Activated CD4-positive, alpha-beta T cell treated with anti-CD3 and anti-CD28 coated beads for 36 hours (primary cell): ENCODE measurements around the gene CDH4. TPM values are rescaled to one million over a fixed set of nuclear protein-coding genes. Genes with fewer than 3 reads are reported as not detected.

ENCODE experiments used
- ATAC-seq: fragments of 200-7000 bp; cut with Tn5 transposase; one replicate; pipeline ENCODE4 v1.10.0; 2021; ENCODE audit warnings: mild to moderate bottlenecking, moderate library complexity
- CTCF ChIA-PET: fragments of 350-600 bp; sonication (Branson Sonifier 250); formaldehyde crosslinking; loops from one replicate; lab custom pipeline; 2021; ENCODE audit warnings: antibody characterized with exemption; lab: Charles Lee
- POLR2A ChIA-PET: fragments of 350-600 bp; sonication (Branson Sonifier 250); formaldehyde crosslinking; loops from one replicate; lab custom pipeline; 2021; ENCODE audit warnings: antibody characterized with exemption, inconsistent platforms; lab: Charles Lee
- DNase-seq: peaks from one replicate; pipeline ENCODE4 v3.0.0-alpha.2; 2020
- H3K27ac Mint-ChIP-seq: one replicate; pipeline ENCODE4 v1.8.0; 2021; ENCODE audit warnings: mixed read lengths
- H3K27me3 Mint-ChIP-seq: one replicate; pipeline ENCODE4 v1.8.0; 2021; ENCODE audit warnings: mixed read lengths
- H3K36me3 Mint-ChIP-seq: one replicate; pipeline ENCODE4 v1.8.0; 2021; ENCODE audit warnings: low read depth, mixed read lengths
- H3K4me1 Mint-ChIP-seq: one replicate; pipeline ENCODE4 v1.8.0; 2021; ENCODE audit warnings: mixed read lengths
- H3K4me3 Mint-ChIP-seq: one replicate; pipeline ENCODE4 v1.8.0; 2021; ENCODE audit warnings: mild to moderate bottlenecking, moderate library complexity, mixed read lengths
- H3K9me3 Mint-ChIP-seq: one replicate; pipeline ENCODE4 v1.8.0; 2021; ENCODE audit warnings: low read depth, mixed read lengths
- intact Hi-C, 2 experiments: fragments of 100-400 bp; cut with DNase I in 1 of 2; cut with micrococcal nuclease in 1 of 2; formaldehyde crosslinking; loops; one replicate each; pipeline versions ENCODE4 v1.14.2 to v1.15.1; 2022 to 2024; cut with DNase I, micrococcal nuclease
- total RNA-seq, 2 experiments: library from RNA; stranded (reverse); gene quantifications; one replicate each; pipeline ENCODE4 v1.2.3, GENCODE V29; 2021

CDH4 gene
- total RNA-seq, 2 experiments from 2014 or later = not detected

- no peaks in the 10 kb centered on the region for H3K4me1 Mint-ChIP-seq
Observed at GRCh38 chr20:61317966-61318530, 66.0 kb downstream of the CDH4 start.

DNA sequence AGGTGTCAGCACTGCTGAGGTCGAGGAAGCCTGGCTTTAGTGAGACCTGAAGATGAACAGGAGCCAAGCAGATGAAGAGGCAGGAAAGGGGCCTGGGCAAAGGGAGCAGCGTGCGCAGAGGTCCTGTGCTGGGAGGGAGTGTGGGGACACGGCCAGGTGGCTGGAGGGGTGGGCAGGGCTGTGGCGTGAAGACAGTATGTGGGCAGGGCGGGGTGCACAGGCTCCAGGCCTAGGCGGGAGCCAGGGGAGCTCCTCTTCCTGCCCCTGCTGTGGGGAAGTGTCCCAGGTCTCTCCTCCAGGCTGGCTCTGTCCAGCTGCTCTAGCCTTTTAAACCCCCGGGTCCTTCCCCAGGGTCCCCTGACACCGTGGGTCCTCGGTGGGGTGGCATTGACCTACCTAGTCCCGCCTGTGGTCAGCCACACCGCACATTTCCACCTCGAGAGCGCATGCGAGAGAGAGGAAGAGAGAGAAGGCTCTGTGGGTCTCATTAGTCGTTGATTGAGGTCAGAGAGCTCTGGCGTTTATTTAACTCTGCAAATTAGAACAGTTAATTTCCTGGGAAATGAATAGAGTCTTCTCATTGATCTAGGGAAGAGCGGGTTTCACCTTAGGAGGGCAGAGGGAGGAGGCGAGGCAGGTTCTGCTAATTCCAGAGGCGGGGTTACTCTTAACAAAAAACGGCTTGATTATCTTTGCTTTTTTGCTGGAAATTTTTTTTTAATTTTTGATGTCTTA, 68.8 kb downstream of the CDH4 start:
- POLR2A ChIA-PET = no interaction called here
- Mint-ChIP-seq H3K27me3 (no peaks in the 10 kb centered on the region), H3K36me3 (no peaks in the 10 kb centered on the region), H3K4me3 (no peak overlapping the region), H3K27ac (no peak overlapping the region), H3K9me3 (no peaks in the 10 kb centered on the region), H3K4me1 (no peaks in the 10 kb centered on the region)
- CTCF ChIA-PET = no interaction called here
- intact Hi-C loops = no loop called here
- DNase-seq (no peak), ATAC-seq (no peak)

More at GRCh38 chr20:61317966-61318530, 66.0 kb downstream of the CDH4 start:
- intact Hi-C loops = no loop called here
- Mint-ChIP-seq H3K36me3 (no peaks in the 10 kb centered on the region), H3K27ac (no peak overlapping the region), H3K9me3 (no peaks in the 10 kb centered on the region), H3K27me3 (no peaks in the 10 kb centered on the region), H3K4me3 (no peak overlapping the region)
- no peak for ATAC-seq
- ChIA-PET CTCF (no interaction called here), POLR2A (no interaction called here)
- DNase-seq = no peak

GRCh38 chr20:61321481-61321880, 69.4 kb downstream of the CDH4 start:
- ATAC-seq = no peak
- no peaks in the 10 kb centered on the region for H3K9me3 Mint-ChIP-seq
- DNase-seq = no peak
- CTCF ChIA-PET = no interaction called here
- POLR2A ChIA-PET = no interaction called here
- no peaks in the 10 kb centered on the region for H3K4me1 Mint-ChIP-seq
- intact Hi-C loops = no loop called here
- no peak overlapping the region for H3K27ac Mint-ChIP-seq
- H3K27me3 Mint-ChIP-seq = no peaks in the 10 kb centered on the region
- no peaks in the 10 kb centered on the region for H3K36me3 Mint-ChIP-seq
- H3K4me3 Mint-ChIP-seq = no peak overlapping the region

DNA sequence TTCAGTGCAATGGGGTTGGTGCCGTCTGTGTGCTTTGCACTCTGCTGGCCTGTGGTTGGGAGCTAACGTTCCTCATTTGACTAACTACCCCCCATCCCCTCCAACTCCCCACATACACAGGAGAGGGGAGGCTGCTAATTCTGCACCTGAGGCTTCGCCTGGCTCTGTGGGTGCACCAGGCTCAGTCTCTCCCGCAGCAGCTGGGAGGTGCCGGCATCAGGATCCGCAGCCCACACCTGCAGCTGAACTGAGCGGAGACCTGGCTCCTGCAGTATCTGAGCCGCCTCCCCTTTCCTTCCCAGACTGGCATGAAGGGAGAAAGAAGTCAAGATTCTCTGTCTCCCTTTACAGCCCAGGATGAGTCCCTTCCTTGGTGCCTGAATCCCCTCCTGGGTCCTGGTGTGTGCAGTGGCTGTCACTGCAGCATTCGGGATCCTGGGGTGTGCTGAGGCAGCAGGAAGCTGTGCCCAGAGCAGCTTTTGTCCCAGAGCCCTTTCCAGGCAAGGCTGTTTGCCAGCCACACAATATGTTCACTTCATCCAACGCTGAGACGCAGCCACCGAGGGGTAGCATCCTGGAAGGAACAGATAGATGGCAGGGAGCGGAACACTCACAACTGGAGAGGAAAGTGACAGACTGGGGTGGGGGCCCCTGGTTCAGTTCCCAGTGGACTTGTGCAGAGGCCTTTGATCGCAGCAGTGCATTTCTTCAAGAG, 70.2 kb downstream of the CDH4 start:
- POLR2A ChIA-PET = no interaction called here
- H3K4me3 Mint-ChIP-seq = no peak overlapping the region
- no peak overlapping the region for H3K27ac Mint-ChIP-seq
- H3K36me3 Mint-ChIP-seq = no peaks in the 10 kb centered on the region
- CTCF ChIA-PET = no interaction called here
- H3K9me3 Mint-ChIP-seq = no peaks in the 10 kb centered on the region
- intact Hi-C loops = no loop called here
- no peaks in the 10 kb centered on the region for H3K27me3 Mint-ChIP-seq
- DNase-seq (no peak), ATAC-seq (no peak)
- H3K4me1 Mint-ChIP-seq = no peaks in the 10 kb centered on the region

DNA sequence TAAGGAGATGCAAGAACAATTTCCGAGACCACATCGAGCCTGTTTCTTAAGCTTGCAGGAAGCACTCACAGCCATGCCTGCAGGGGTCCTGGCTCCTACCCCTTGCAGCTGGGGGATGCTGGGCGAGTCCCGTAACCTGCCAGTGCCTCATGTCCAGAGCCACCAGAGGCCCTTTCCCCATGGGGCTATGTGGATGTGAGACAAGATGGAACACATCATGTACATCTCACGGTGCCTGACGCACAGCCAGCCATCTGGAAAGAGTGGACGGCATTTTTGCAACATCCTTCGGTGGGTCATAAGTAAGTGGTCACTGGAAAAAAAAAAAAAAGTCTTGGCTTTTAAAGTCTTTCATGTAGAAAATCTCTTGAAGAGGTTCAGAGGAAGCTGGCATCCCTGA, 72.8 kb downstream of the CDH4 start:
- Mint-ChIP-seq H3K4me3 (no peak overlapping the region), H3K27ac (no peak overlapping the region), H3K27me3 (no peaks in the 10 kb centered on the region), H3K36me3 (no peaks in the 10 kb centered on the region), H3K9me3 (no peaks in the 10 kb centered on the region), H3K4me1 (no peaks in the 10 kb centered on the region)
- intact Hi-C loops = no loop called here
- ChIA-PET POLR2A (no interaction called here), CTCF (no interaction called here)
- DNase-seq = no peak
- no peak for ATAC-seq

- Mint-ChIP-seq H3K9me3 (no peaks in the 10 kb centered on the region), H3K27me3 (no peaks in the 10 kb centered on the region), H3K4me1 (no peaks in the 10 kb centered on the region), H3K36me3 (no peaks in the 10 kb centered on the region), H3K4me3 (no peak overlapping the region), H3K27ac (no peak overlapping the region)
- intact Hi-C loops = no loop called here
- POLR2A ChIA-PET = no interaction called here
- no peak for DNase-seq
- CTCF ChIA-PET = no interaction called here
- ATAC-seq = no peak
Observed at GRCh38 chr20:61325718-61326117, 73.7 kb downstream of the CDH4 start.

DNA sequence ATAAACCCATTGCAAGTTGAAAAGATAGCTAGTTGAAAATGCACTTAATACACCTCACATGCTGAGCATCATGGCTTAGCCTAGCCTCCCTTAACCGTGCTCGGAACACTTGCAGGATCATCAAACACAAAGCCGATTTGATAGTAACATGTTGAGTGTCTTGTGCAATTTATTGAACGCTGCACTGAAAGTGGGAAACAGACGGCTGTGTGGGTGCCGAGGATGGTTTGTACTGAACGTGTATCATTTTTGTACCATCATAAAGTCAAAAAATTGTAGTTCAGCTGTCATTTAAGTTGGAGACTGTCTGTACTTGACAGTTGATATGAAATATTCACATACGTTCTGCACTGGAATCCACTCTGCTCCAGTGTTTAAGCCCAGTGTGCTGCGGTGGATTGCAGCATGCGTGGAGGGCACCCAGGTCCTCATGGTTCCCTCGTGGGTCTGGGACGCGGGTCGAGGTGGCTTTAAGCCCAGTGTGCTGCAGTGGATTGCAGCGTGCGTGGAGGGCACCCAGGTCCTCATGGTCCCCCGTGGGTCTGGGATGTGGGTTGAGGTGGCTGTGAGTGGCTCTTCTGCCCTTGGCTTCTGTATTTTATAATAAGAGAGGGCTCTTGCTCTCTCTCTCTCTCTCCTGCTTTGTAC, 77.0 kb downstream of the CDH4 start:
- no peaks in the 10 kb centered on the region for H3K9me3 Mint-ChIP-seq
- H3K27me3 Mint-ChIP-seq = no peaks in the 10 kb centered on the region
- DNase-seq (no peak), ATAC-seq (no peak)
- H3K4me1 Mint-ChIP-seq = no peaks in the 10 kb centered on the region
- ChIA-PET POLR2A (no interaction called here), CTCF (interaction anchor here (0.7 kb wide), 1 partner anchor 908 kb away, joined by 3 read pairs; no protein-coding TSS in a partner anchor)
- no peaks in the 10 kb centered on the region for H3K36me3 Mint-ChIP-seq
- H3K4me3 Mint-ChIP-seq = no peak overlapping the region
- intact Hi-C loops = no loop called here
- no peak overlapping the region for H3K27ac Mint-ChIP-seq

- DNase-seq = no peak
- Mint-ChIP-seq H3K4me1 (no peaks in the 10 kb centered on the region), H3K9me3 (no peaks in the 10 kb centered on the region), H3K27me3 (no peaks in the 10 kb centered on the region), H3K36me3 (no peaks in the 10 kb centered on the region), H3K27ac (no peak overlapping the region), H3K4me3 (no peak overlapping the region)
- intact Hi-C loops = no loop called here
- CTCF ChIA-PET = no interaction called here
- no peak for ATAC-seq
- POLR2A ChIA-PET = no interaction called here
Observed at GRCh38 chr20:61330441-61330840, 78.4 kb downstream of the CDH4 start.

DNA sequence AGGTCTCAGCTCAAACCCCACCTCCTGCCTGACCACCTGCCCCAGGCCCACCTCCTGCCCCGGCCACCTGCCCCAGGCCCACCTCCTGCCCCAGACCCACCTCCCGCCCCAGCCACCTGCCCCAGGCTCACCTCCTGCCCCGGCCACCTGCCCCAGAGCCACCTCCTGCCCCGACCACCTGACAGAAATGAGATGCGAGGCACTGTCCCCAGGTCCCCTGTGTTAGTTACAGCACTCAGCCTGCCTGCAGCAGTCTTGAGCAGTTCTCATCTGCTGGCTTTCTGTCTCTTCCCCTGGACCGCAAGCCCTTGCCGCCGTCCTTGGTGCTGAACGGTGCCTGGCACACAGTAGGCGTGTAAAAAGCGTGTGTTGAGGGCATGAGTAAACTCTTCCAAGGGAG, 79.5 kb downstream of the CDH4 start:
- no peaks in the 10 kb centered on the region for H3K36me3 Mint-ChIP-seq
- intact Hi-C loops = no loop called here
- H3K27me3 Mint-ChIP-seq = no peaks in the 10 kb centered on the region
- H3K4me3 Mint-ChIP-seq = no peak overlapping the region
- POLR2A ChIA-PET = no interaction called here
- no peak for DNase-seq
- CTCF ChIA-PET = no interaction called here
- H3K4me1 Mint-ChIP-seq = no peaks in the 10 kb centered on the region
- H3K9me3 Mint-ChIP-seq = no peaks in the 10 kb centered on the region
- H3K27ac Mint-ChIP-seq = no peak overlapping the region
- no peak for ATAC-seq

DNA sequence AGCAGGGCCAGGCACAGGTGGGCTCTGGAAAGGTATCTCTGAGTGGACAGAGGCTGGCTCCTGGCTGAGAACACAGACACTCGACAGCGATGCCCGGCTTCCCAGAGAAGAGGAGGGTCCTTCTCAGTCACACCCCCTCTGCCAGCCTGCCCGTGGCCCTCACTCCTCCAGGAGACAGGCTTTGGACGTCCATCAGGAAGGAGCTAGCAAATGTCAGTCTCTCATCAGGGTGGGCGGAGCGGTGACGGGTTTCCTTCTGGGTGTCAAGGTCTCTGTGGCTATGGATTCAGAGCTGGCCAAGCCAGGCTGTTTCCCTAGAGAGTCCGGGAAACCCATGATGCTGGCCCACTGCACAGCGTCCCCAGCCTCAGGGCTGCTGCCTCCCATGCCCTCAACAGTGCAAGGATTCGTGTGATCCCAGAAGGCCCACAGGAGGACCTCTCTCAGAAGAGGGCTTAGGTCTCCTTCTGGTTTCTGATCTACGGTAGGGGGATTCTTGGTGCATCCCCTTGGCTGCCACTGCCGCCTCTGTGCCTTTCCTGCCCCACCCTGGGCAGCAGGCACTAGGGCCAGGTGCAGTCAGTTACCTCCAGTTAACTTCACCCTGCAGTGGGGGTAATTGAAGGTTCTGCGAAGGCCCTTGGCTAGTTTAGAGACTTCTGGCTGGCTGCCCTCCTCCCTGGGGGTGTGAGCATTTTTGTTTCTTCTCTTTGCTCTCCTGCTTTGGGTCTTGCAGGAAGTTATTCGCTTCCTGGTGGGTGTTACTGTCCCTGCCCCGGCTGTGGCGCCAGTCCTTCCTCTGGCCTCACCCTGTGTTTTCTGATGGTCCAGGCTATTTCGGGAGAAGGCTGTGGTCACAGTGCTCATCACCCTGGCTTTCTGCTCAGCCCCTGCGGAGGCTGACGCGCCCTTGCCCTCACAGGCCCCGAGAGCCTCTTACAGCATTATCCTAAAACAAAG, 80.2 kb downstream of the CDH4 start:
- Mint-ChIP-seq H3K36me3 (no peaks in the 10 kb centered on the region), H3K4me1 (no peaks in the 10 kb centered on the region), H3K27me3 (no peaks in the 10 kb centered on the region), H3K27ac (no peak overlapping the region), H3K9me3 (no peaks in the 10 kb centered on the region), H3K4me3 (no peak overlapping the region)
- DNase-seq (no peak), ATAC-seq (no peak)
- intact Hi-C loops = no loop called here
- ChIA-PET CTCF (no interaction called here), POLR2A (no interaction called here)

DNA sequence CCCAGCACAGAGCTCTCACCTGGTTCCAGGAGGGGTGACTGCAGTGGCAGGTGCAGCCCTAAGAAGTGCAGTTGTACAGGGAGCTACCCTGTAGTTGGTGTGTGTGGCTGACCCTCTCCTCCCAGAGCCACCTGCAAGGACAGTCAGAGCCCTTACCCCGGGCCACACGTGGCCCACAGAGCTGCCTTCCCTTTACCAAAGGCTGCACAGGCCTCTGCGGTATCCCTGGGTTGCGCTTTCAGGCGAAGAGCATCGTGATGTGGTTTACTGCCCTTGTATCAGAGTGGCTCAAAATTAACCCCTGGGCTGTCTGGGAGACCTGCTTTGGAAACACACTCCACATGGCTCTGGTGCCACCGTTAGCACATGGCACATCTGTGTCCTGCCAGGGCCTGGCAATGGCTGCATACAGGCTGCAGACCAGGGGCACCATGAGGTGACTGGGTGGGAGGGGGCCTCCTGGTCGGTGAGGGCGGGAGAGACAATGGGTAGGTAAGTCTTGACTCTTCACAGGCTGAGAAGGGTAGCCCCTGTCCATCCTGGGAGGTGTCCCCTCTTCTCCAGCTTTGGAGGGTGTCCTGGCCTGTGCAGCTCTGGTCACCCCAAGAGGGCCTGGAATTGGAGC, 81.5 kb downstream of the CDH4 start:
- intact Hi-C loops = no loop called here
- no peaks in the 10 kb centered on the region for H3K9me3 Mint-ChIP-seq
- no peaks in the 10 kb centered on the region for H3K4me1 Mint-ChIP-seq
- CTCF ChIA-PET = no interaction called here
- no peak overlapping the region for H3K4me3 Mint-ChIP-seq
- H3K27me3 Mint-ChIP-seq = no peaks in the 10 kb centered on the region
- POLR2A ChIA-PET = no interaction called here
- H3K36me3 Mint-ChIP-seq = no peaks in the 10 kb centered on the region
- no peak overlapping the region for H3K27ac Mint-ChIP-seq
- ATAC-seq = no peak
- DNase-seq = no peak
